Measurements from ENCODE around the gene ABHD2.
A peak's percentile ranks its signal among the peaks of the same experiment; 100 is the strongest.
"Not testable (repeated sequence)": the region's sequence is repeated elsewhere in the genome, so short reads cannot be mapped to it uniquely, and the experiment has no call there.

Gene ABHD2

GRCh38 chr15:89243046-89243690, 154.9 kb downstream of the ABHD2 start:
- DNase-seq, result no peak

- peak; percentile 59 to 91 for DNase-seq
Measured at GRCh38 chr15:89243691-89244573, 155.7 kb downstream of the ABHD2 start, which contains the start of gene FANCI. FANCI (plus strand) TSS chr15:89243979; CDS start chr15:89247648, 3,669 bp downstream.

GRCh38 chr15:89244574-89244903, 156.3 kb downstream of the ABHD2 start:
- no peak for DNase-seq

- no peak for DNase-seq
Measured at GRCh38 chr15:89247446-89247845, 159.2 kb downstream of the ABHD2 start.

- DNase-seq, result no peak
Measured at GRCh38 chr15:89248584-89248983, 160.3 kb downstream of the ABHD2 start.

- DNase-seq, result not testable (repeated sequence)
Measured at GRCh38 chr15:89250142-89250541, 161.9 kb downstream of the ABHD2 start.
